A549 (cell line): ENCODE results near the gene KRT16.

ENCODE experiments used
- BHLHE40 ChIP-seq: IDR thresholded peaks from 2 replicates; pipeline ENCODE4 v1.6.1; 2012; ENCODE audit warnings: low read depth, low read length, inconsistent platforms
- CHD2 ChIP-seq: fragments of 150-350 bp; IDR thresholded peaks from 2 replicates; pipeline ENCODE4 v1.6.1; 2014; ENCODE audit warnings: low read length; ENCODE audit not compliant: partially characterized antibody
- CHD4 ChIP-seq: fragments of 200-600 bp; sonication (generic); IDR thresholded peaks from 2 replicates; pipeline ENCODE4 v1.6.1; 2016; ENCODE audit warnings: antibody characterized with exemption, mild to moderate bottlenecking, borderline replicate concordance
- EP300 ChIP-seq, 2 experiments: fragments of >200 bp; sonication (Bioruptor Twin); formaldehyde crosslinking; IDR thresholded peaks; 2 replicates in 1 of 2; 3 replicates in 1 of 2; pipeline ENCODE4 v1.6.1; 2016 to 2017
- ESRRA ChIP-seq: fragments of 150-350 bp; IDR thresholded peaks from 2 replicates; pipeline ENCODE4 v1.6.1; 2014; ENCODE audit warnings: mild to moderate bottlenecking, low read length, borderline replicate concordance
- JUNB ChIP-seq: fragments of >200 bp; sonication (Bioruptor Twin); formaldehyde crosslinking; IDR thresholded peaks from 2 replicates; pipeline ENCODE4 v1.6.1; 2016
- MAZ ChIP-seq: fragments of 150-350 bp; IDR thresholded peaks from 2 replicates; pipeline ENCODE4 v1.6.1; 2014; ENCODE audit warnings: antibody characterized with exemption, low read depth, low read length, borderline replicate concordance
- POLR2A ChIP-seq: IDR thresholded peaks from 2 replicates; pipeline ENCODE4 v1.6.1; 2012; ENCODE audit warnings: mild to moderate bottlenecking, low read length
- RARB ChIP-seq: fragments of 250-450 bp; sonication (Bioruptor Pico); IDR thresholded peaks from 2 replicates; pipeline ENCODE4 v1.8.0; 2021; ENCODE audit warnings: mild to moderate bottlenecking, moderate library complexity
- TP53 ChIP-seq: fragments of 250-450 bp; sonication (Bioruptor Pico); IDR thresholded peaks from 2 replicates; pipeline ENCODE4 v1.5.0; 2021; ENCODE audit warnings: mild to moderate bottlenecking, moderate library complexity
- TF ChIP-seq, protein P1 (sequence below): fragments of >200 bp; sonication (Bioruptor Twin); formaldehyde crosslinking; IDR thresholded peaks from 3 replicates; pipeline ENCODE4 v1.5.1; 2016
- TF ChIP-seq, protein P2 (sequence below): IDR thresholded peaks from 2 replicates; pipeline ENCODE4 v1.6.1; 2012
- TF ChIP-seq, protein P3 (sequence below): IDR thresholded peaks from 2 replicates; pipeline ENCODE4 v1.6.1; 2012

DNA sequence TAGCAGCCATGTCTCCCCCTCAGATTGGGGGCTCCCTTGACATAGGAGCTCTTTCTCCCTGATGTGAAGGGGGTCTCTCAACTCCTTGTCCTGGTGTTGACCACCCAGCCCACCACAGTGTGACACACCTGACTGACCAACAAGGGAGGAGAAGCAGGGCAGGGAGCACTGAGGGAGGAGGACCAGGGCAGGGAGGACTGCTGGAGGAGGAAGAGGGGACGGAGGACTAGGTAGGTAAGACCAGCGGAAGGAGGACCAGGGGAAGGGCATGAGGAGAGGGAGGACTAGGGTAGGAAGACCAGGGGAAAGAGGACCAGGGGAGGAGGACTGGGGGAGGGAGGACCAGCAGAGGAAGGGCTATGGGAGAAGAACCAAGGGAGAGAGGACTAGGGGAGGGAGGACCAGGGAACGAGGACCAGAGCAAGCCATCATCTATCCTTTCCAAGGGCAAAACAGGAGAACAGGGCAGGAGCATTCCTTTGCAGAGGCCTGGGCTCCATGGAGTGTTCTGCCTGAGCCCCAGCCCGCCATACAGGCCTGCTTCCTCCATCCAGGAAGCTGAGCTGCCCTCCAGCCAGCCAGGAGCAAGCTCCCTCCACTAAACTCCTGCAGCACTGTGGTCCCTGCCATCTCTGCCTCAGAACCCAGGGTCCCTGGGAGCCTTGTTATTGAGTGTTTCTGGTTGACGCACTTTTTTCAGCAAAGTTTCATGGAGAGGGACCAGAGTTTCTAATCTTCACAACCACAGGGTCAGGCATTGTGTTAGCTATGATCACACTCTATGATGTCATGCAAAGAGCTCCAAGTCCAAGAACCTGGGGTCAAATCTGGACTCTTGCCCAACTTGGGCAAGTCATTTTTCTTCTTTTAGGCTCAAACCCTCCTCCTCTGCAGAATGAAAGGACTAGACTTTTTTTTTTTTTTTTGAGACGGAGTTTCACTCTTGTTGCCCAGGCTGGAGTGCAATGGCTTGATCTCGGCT, 27.2 kb upstream of the KRT16 start:
- TF ChIP-seq EP300 (IDR thresholded peaks at IDR 0.05), result no peak
- TF ChIP-seq TP53 (CRISPR knock-in tag), result no peak
- TF ChIP-seq ESRRA, result no peak
- TF ChIP-seq, protein P1, sequence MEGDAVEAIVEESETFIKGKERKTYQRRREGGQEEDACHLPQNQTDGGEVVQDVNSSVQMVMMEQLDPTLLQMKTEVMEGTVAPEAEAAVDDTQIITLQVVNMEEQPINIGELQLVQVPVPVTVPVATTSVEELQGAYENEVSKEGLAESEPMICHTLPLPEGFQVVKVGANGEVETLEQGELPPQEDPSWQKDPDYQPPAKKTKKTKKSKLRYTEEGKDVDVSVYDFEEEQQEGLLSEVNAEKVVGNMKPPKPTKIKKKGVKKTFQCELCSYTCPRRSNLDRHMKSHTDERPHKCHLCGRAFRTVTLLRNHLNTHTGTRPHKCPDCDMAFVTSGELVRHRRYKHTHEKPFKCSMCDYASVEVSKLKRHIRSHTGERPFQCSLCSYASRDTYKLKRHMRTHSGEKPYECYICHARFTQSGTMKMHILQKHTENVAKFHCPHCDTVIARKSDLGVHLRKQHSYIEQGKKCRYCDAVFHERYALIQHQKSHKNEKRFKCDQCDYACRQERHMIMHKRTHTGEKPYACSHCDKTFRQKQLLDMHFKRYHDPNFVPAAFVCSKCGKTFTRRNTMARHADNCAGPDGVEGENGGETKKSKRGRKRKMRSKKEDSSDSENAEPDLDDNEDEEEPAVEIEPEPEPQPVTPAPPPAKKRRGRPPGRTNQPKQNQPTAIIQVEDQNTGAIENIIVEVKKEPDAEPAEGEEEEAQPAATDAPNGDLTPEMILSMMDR, result no peak
- TF ChIP-seq, protein P2, sequence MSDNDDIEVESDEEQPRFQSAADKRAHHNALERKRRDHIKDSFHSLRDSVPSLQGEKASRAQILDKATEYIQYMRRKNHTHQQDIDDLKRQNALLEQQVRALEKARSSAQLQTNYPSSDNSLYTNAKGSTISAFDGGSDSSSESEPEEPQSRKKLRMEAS, result no peak
- TF ChIP-seq, protein P3, sequence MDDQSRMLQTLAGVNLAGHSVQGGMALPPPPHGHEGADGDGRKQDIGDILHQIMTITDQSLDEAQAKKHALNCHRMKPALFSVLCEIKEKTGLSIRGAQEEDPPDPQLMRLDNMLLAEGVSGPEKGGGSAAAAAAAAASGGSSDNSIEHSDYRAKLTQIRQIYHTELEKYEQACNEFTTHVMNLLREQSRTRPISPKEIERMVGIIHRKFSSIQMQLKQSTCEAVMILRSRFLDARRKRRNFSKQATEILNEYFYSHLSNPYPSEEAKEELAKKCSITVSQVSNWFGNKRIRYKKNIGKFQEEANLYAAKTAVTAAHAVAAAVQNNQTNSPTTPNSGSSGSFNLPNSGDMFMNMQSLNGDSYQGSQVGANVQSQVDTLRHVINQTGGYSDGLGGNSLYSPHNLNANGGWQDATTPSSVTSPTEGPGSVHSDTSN, result no peak
- no peak for TF ChIP-seq MAZ
- no peak for TF ChIP-seq BHLHE40
- no peak for TF ChIP-seq JUNB
- no peak for TF ChIP-seq CHD4
- no peak for TF ChIP-seq POLR2A
- TF ChIP-seq RARB (CRISPR knock-in tag), result no peak
- no peak for TF ChIP-seq CHD2
